Liver (tissue), 9 donors: Measurements from ENCODE around the gene PRR36. TPM values are rescaled to one million over a fixed set of nuclear protein-coding genes. Genes with fewer than 3 reads are reported as not detected.

Experiments used
- DNase-seq: peaks from one replicate; pipeline ENCODE4 v3.0.0-alpha.2; 2017; ENCODE audit warnings: low spot score
- H3K27ac ChIP-seq, 2 donors: one replicate each; pipeline ENCODE4 v1.7.0; 2013; ENCODE audit warnings: inconsistent platforms in 2 of 2, low read length in 2 of 2, control low read depth in 1 of 2, low read depth in 1 of 2, mild to moderate bottlenecking in 1 of 2
- H3K27me3 ChIP-seq, 4 donors: one replicate each; pipeline versions ENCODE4 v1.6.1 to v1.7.0; 2013; ENCODE audit warnings: low read length in 3 of 4, inconsistent platforms in 1 of 4, mild to moderate bottlenecking in 1 of 4, moderate library complexity in 1 of 4; ENCODE audit not compliant: control insufficient read depth in 4 of 4, insufficient read depth in 4 of 4
- H3K36me3 ChIP-seq, 4 donors: one replicate each; pipeline versions ENCODE4 v1.6.1 to v1.7.0; 2013; ENCODE audit warnings: low read length in 3 of 4, mild to moderate bottlenecking in 3 of 4, low read depth in 1 of 4, moderate library complexity in 1 of 4; ENCODE audit not compliant: control insufficient read depth in 4 of 4, insufficient read depth in 3 of 4
- H3K4me1 ChIP-seq, 4 donors: one replicate each; pipeline versions ENCODE4 v1.6.1 to v1.7.0; 2013; ENCODE audit warnings: low read length in 3 of 4, mild to moderate bottlenecking in 3 of 4, moderate library complexity in 1 of 4; ENCODE audit not compliant: control insufficient read depth in 4 of 4, insufficient read depth in 4 of 4
- H3K4me3 ChIP-seq, 3 donors: one replicate each; pipeline versions ENCODE4 v1.6.1 to v1.7.0; 2013; ENCODE audit warnings: low read length in 3 of 3, control low read depth in 1 of 3, low read depth in 1 of 3, mild to moderate bottlenecking in 1 of 3
- H3K9ac ChIP-seq, 2 donors: one replicate each; pipeline ENCODE4 v1.7.0; 2013; ENCODE audit warnings: low read length in 2 of 2, mild to moderate bottlenecking in 2 of 2, moderate library complexity in 2 of 2, control low read depth in 1 of 2, low read depth in 1 of 2
- H3K9me3 ChIP-seq, 4 donors: one replicate each; pipeline versions ENCODE4 v1.6.1 to v1.7.0; 2013; ENCODE audit warnings: low read length in 3 of 4; ENCODE audit not compliant: control insufficient read depth in 4 of 4
- CTCF ChIP-seq: fragments of 150-350 bp; IDR thresholded peaks from 2 replicates; pipeline ENCODE4 v1.5.1; 2017; ENCODE audit warnings: improper control_type of control experiment, low read depth, low read length; ENCODE audit not compliant: missing input control
- EGR1 ChIP-seq, 2 donors: IDR thresholded peaks; 2 replicates each; pipeline ENCODE4 v1.6.1; 2016 to 2018; ENCODE audit warnings: antibody characterized with exemption in 2 of 2, low read depth in 2 of 2
- FOXA1 ChIP-seq: IDR thresholded peaks from 2 replicates; pipeline ENCODE4 v1.6.1; 2016; ENCODE audit warnings: antibody characterized with exemption
- FOXA2 ChIP-seq: IDR thresholded peaks from 2 replicates; pipeline ENCODE4 v1.6.1; 2016; ENCODE audit warnings: antibody characterized with exemption
- GABPA ChIP-seq, 2 donors: IDR thresholded peaks in 1 of 2; conservative IDR thresholded peaks in 1 of 2; 2 replicates each; pipeline ENCODE4 v1.6.1; 2016; ENCODE audit warnings: antibody characterized with exemption in 2 of 2, mild to moderate bottlenecking in 1 of 2, moderate library complexity in 1 of 2
- HNF4A ChIP-seq, 2 donors: conservative IDR thresholded peaks; 2 replicates each; pipeline ENCODE4 v1.6.1; 2016; ENCODE audit warnings: antibody characterized with exemption in 2 of 2, mild to moderate bottlenecking in 2 of 2
- HNF4G ChIP-seq: IDR thresholded peaks from 2 replicates; pipeline ENCODE4 v1.6.1; 2016; ENCODE audit warnings: antibody characterized with exemption
- JUND ChIP-seq, 2 donors: IDR thresholded peaks; 2 replicates each; pipeline ENCODE4 v1.6.1; 2016; ENCODE audit warnings: antibody characterized with exemption in 2 of 2
- NR2F2 ChIP-seq: IDR thresholded peaks from 2 replicates; pipeline ENCODE4 v1.6.1; 2016; ENCODE audit warnings: antibody characterized with exemption
- RAD21 ChIP-seq, 2 donors: IDR thresholded peaks; 2 replicates each; pipeline ENCODE4 v1.6.1; 2016; ENCODE audit warnings: antibody characterized with exemption in 2 of 2, mild to moderate bottlenecking in 2 of 2
- RXRA ChIP-seq, 2 donors: IDR thresholded peaks; 2 replicates each; pipeline ENCODE4 v1.6.1; 2017 to 2018; ENCODE audit warnings: antibody characterized with exemption in 2 of 2, mild to moderate bottlenecking in 1 of 2
- SP1 ChIP-seq: IDR thresholded peaks from 2 replicates; pipeline ENCODE4 v1.6.1; 2018; ENCODE audit warnings: antibody characterized with exemption, mild to moderate bottlenecking
- TAF1 ChIP-seq: conservative IDR thresholded peaks from 2 replicates; pipeline ENCODE4 v1.6.1; 2016; ENCODE audit warnings: antibody characterized with exemption, mild to moderate bottlenecking
- YY1 ChIP-seq: IDR thresholded peaks from 2 replicates; pipeline ENCODE4 v1.6.1; 2016; ENCODE audit warnings: antibody characterized with exemption, mild to moderate bottlenecking
- WGBS: extraction: QIAGEN DNeasy Blood & Tissue Kit; methylation state at CpG from one replicate; pipeline ENCODE4 v1.1.7; 2013; 5-methylcytosine and 5-hydroxymethylcytosine counted together
- polyA plus RNA-seq, 2 donors: library from polyadenylated mRNA; stranded (reverse) in 1 of 2; unstranded in 1 of 2; fragments of 200-250 nt in 1 of 2; fragments of >200 nt in 1 of 2; fragmentation: Nextera tagmentation in 1 of 2; extraction: Ambion mirVana in 1 of 2; gene quantifications; one replicate each; pipeline versions ENCODE4 v1.2.1 to v1.2.3, GENCODE V29; 2013 to 2015
- total RNA-seq, 2 donors: library from RNA; depleted of rRNA; stranded (reverse); fragments of >200 nt; gene quantifications; one replicate each; pipeline ENCODE4 v1.2.3, GENCODE V29; 2014
- TF ChIP-seq, protein P1 (sequence below): IDR thresholded peaks from 2 replicates; pipeline ENCODE4 v1.6.1; 2016; ENCODE audit warnings: antibody characterized with exemption
- TF ChIP-seq, protein P2 (sequence below): IDR thresholded peaks from 2 replicates; pipeline ENCODE4 v1.6.1; 2016; ENCODE audit warnings: antibody characterized with exemption
- TF ChIP-seq, protein P3 (sequence below): IDR thresholded peaks from 2 replicates; pipeline ENCODE4 v1.6.1; 2016; ENCODE audit warnings: antibody characterized with exemption, mild to moderate bottlenecking
- TF ChIP-seq, protein P4 (sequence below): IDR thresholded peaks from 2 replicates; pipeline ENCODE4 v1.6.1; 2016; ENCODE audit warnings: antibody characterized with exemption
- donor health status: healthy.
- donor health status: healthy.
- donor health status: healthy.
- donor health status: healthy.
- donor health status: healthy.

Gene PRR36
- total and polyA plus RNA-seq, 4 donors, result 0.02 to 0.03 TPM; not detected in 2

- no peak for DNase-seq
These were observed 31.4 kb downstream of the PRR36 start for GRCh38 chr19:7842661-7843294.

More at GRCh38 chr19:7842661-7843294, 31.4 kb downstream of the PRR36 start:
- Histone ChIP-seq H3K9me3 (no peaks in the 10 kb centered on the region), H3K9ac (no peak overlapping the region), H3K36me3 (no peaks in the 10 kb centered on the region), H3K4me3 (no peak overlapping the region), H3K4me1 (no peaks in the 10 kb centered on the region), H3K27me3 (no peaks in the 10 kb centered on the region), H3K27ac (no peak overlapping the region)
- TF ChIP-seq RXRA (IDR thresholded peaks at IDR 0.05) (no peak), GABPA (IDR thresholded peaks at IDR 0.05 in 1 of 2, conservative IDR thresholded peaks at IDR 0.05 in 1 of 2) (no peak), TAF1 (no peak), RAD21 (IDR thresholded peaks at IDR 0.05) (no peak), YY1 (no peak), JUND (IDR thresholded peaks at IDR 0.05) (no peak), NR2F2 (no peak), SP1 (no peak), FOXA2 (no peak), EGR1 (IDR thresholded peaks at IDR 0.05; ENCODE audit: low read depth in 2 of 2) (no peak), HNF4G (no peak), CTCF (no peak), FOXA1 (no peak), HNF4A (conservative IDR thresholded peaks at IDR 0.05) (no peak)
- TF ChIP-seq, protein P1, sequence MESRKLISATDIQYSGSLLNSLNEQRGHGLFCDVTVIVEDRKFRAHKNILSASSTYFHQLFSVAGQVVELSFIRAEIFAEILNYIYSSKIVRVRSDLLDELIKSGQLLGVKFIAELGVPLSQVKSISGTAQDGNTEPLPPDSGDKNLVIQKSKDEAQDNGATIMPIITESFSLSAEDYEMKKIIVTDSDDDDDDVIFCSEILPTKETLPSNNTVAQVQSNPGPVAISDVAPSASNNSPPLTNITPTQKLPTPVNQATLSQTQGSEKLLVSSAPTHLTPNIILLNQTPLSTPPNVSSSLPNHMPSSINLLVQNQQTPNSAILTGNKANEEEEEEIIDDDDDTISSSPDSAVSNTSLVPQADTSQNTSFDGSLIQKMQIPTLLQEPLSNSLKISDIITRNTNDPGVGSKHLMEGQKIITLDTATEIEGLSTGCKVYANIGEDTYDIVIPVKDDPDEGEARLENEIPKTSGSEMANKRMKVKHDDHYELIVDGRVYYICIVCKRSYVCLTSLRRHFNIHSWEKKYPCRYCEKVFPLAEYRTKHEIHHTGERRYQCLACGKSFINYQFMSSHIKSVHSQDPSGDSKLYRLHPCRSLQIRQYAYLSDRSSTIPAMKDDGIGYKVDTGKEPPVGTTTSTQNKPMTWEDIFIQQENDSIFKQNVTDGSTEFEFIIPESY, result no peak
- TF ChIP-seq, protein P2, sequence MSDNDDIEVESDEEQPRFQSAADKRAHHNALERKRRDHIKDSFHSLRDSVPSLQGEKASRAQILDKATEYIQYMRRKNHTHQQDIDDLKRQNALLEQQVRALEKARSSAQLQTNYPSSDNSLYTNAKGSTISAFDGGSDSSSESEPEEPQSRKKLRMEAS, result no peak
- TF ChIP-seq, protein P3, sequence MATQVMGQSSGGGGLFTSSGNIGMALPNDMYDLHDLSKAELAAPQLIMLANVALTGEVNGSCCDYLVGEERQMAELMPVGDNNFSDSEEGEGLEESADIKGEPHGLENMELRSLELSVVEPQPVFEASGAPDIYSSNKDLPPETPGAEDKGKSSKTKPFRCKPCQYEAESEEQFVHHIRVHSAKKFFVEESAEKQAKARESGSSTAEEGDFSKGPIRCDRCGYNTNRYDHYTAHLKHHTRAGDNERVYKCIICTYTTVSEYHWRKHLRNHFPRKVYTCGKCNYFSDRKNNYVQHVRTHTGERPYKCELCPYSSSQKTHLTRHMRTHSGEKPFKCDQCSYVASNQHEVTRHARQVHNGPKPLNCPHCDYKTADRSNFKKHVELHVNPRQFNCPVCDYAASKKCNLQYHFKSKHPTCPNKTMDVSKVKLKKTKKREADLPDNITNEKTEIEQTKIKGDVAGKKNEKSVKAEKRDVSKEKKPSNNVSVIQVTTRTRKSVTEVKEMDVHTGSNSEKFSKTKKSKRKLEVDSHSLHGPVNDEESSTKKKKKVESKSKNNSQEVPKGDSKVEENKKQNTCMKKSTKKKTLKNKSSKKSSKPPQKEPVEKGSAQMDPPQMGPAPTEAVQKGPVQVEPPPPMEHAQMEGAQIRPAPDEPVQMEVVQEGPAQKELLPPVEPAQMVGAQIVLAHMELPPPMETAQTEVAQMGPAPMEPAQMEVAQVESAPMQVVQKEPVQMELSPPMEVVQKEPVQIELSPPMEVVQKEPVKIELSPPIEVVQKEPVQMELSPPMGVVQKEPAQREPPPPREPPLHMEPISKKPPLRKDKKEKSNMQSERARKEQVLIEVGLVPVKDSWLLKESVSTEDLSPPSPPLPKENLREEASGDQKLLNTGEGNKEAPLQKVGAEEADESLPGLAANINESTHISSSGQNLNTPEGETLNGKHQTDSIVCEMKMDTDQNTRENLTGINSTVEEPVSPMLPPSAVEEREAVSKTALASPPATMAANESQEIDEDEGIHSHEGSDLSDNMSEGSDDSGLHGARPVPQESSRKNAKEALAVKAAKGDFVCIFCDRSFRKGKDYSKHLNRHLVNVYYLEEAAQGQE, result no peak
- TF ChIP-seq, protein P4, sequence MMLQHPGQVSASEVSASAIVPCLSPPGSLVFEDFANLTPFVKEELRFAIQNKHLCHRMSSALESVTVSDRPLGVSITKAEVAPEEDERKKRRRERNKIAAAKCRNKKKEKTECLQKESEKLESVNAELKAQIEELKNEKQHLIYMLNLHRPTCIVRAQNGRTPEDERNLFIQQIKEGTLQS, result no peak
- 97% methylated on average over 12 of the region's 12 CpGs for WGBS
